ENCODE data around the gene CTBP1.
"Not testable (repeated sequence)": the region's sequence is repeated elsewhere in the genome, so short reads cannot be mapped to it uniquely, and the experiment has no call there.

CTBP1 gene

GRCh38 chr4:1237261-1237660 lies 11.7 kb downstream of the CTBP1 start:
- not testable (repeated sequence) for DNase-seq

DNA sequence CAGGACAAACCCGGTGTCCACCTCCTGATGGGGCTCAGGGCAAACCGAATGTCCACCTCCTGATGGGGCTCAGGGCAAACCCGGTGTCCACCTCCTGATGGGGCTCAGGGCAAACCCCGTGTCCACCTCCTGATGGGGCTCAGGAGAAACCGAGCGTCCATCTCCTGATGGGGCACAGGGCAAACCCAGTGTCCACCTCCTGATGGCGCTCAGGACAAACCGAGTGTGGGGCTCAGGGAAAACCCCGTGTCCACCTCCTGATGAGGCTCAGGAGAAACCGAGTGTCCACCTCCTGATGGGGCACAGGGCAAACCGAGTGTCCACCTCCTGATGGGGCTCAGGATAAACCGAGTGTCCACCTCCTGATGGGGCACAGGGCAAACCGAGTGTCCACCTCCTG lies 12.1 kb downstream of the CTBP1 start:
- DNase-seq, result not testable (repeated sequence)

DNA sequence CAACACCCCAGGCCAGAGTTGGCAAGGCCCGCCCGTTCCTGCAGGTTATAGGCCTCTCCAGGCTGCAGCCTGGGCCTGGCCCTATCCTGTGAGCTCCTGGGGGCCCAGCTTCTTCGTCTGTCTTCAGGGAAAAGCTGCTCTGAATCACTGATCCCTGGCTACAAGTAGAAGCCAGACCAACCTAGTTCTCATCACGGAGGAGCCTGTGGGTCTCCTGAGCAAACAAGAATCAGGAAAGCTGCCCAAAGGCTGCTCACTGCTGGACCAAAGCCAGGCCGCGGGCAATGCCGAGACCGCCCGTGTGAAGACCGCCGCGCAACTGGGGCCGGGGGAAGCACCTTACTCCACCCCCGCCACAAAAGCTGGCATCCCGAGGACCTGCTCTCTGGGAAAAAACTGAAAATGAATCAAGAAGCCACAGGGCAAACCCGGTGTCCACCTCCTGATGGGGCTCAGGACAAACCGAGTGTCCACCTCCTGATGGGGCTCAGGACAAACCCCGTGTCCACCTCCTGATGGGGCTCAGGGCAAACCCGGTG lies 12.8 kb downstream of the CTBP1 start:
- DNase-seq, result no peak

- DNase-seq, result no peak
These were observed 13.4 kb downstream of the CTBP1 start for GRCh38 chr4:1235381-1236102.

DNA sequence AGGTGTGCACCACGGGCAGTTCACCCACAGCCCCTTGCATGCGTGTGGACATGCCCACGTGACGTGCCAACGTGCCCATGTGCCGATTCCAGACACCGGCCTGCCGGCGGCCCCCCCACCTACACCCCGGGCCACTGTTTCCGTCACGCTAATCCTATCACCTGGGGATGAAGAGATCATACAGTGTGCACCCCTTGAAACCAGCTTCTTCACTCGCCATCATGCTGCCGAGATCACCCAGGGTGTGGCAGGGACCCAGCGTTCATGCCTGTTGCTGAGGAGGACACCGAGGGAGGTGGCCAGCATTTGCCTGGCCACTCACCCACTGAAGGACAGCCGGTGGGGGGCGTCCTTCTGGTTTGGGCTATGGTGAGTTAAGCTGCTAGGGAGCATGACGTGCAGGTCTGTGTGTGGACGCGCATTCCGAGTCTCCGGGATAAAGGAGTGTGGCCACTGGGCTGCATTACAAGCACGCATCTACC lies 14.1 kb downstream of the CTBP1 start:
- DNase-seq, result no peak

GRCh38 chr4:1234309-1234695 lies 14.6 kb downstream of the CTBP1 start:
- no peak for DNase-seq

DNA sequence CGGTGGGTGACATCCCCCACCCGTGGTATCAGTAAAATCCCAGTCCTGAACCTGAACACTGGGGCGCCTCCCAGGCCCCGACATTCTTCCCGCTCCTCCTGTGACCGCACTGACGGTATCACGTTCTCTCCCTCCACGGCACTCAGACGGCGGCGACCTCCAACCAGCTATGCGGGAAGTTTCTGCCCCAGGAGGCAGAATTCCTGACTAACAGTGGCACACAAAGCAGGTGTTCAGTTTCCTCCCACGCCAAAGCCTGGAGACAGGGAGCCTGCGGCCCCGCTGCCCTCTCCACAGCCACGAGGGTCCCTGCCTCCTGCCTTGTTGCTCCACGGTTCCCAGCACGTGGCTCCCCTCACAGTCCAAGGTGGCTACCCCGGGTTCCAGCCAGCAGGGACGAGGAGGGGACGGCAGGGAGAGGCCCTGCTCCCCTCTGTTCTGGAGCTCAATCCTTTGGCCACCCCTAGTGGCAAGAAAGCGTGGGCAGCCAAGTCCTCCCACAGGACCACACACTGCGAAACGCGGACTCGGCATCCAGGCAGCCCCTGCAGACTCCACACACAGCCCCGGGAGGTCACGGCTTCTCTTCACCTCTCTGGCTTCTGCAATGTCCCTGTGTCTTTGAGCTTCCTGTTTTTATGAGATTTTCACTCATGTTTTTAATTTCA lies 15.2 kb downstream of the CTBP1 start:
- no peak for DNase-seq

- DNase-seq, result no peak
These were observed 16.0 kb downstream of the CTBP1 start for GRCh38 chr4:1232661-1233621.

DNA sequence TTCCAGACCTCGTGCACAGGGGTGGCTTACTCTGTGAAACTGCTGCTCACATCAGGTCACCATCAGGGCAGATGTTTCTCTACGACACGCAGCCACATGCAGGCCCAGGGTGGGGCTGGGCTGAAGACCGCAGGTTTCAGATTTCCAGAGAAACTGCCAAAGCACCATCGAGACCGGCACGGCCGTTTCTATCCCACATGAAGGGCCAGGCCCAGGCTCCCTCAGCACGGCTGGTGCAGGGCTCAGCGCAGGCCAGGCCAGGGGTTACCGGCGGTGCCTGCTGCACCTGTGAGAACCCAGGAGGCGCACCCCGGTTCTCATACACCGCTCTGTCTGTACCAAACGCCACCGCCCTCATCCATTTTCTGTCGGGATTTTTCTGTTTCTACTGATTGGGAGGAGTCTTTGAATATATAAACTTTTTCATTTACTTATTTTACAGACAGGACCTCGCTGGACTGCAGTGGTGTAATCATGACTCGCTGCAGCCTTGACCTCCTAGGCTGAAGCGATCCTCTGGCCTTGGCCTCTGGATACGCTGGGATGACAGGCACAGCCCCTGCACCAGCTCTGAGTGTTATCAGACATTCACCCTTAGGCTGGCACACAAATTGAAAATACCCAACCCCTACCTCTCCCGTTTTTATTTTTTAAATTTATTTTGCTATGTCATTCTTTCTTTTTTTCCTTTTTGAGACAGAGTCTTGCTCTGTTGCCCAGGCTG lies 17.1 kb downstream of the CTBP1 start:
- no peak for DNase-seq

GRCh38 chr4:1230971-1231636 lies 17.8 kb downstream of the CTBP1 start:
- no peak for DNase-seq

GRCh38 chr4:1230316-1230715 lies 18.6 kb downstream of the CTBP1 start:
- no peak for DNase-seq

- DNase-seq, result no peak
These were observed 19.6 kb downstream of the CTBP1 start for GRCh38 chr4:1229117-1229849.

DNA sequence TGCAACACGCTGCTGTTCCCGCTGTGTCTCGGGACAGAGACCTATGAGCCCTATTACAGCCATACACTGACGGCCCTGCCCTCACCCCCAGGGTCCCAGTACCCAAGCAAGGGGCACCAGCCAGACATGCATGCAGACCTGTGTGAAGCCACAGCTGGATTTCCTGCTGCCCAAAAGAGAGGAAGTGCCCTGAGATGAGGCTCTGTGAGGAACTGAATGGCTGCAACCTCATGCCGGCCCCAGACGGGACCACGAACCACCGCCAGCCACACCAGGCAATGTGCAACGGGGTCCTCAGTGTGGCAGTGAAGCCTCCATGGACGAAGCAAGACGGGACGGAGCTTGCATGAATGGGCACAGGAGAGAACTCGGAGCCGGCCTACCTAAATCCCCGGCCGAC lies 21.1 kb downstream of the CTBP1 start:
- DNase-seq, result no peak

DNA sequence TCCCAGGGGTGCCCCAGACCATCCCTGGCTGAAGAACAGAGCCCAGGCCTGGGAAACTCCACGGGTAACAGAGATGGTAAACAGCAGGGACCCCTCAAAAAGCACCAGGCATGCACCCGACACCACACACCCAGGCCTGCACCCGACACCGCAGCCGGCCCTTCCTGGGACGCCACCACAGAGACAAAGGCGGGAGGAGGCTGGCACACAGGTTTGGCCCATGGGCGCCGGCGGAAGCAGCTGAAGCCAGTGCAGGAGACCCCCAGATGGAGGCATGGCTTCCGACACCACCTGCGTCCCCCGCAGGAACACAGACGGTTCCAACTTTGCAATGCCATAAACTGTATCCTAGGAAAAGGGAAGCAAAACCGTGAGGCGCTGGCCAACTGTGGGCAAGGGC lies 22.3 kb downstream of the CTBP1 start:
- no peak for DNase-seq

DNA sequence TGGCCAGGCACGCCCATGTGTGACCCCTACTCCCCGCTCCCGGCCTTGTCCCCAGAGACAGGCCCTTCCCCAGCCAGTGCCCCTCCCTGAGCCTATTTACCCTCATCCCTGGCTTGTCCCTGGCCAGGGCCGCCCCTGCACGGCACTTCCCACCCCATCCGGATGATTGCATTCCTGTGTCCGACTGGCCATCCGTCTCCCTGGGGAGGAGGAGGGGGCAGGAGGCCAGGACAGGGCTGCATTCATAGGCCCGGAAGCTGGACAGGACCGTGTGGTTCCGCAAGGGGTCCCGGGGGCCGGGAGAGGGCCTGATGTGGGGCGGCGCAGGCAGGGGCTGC lies 22.8 kb downstream of the CTBP1 start:
- no peak for DNase-seq

- no peak for DNase-seq
These were observed 23.4 kb downstream of the CTBP1 start for GRCh38 chr4:1225272-1226143.

GRCh38 chr4:1223841-1224809 lies 24.8 kb downstream of the CTBP1 start:
- no peak for DNase-seq

DNA sequence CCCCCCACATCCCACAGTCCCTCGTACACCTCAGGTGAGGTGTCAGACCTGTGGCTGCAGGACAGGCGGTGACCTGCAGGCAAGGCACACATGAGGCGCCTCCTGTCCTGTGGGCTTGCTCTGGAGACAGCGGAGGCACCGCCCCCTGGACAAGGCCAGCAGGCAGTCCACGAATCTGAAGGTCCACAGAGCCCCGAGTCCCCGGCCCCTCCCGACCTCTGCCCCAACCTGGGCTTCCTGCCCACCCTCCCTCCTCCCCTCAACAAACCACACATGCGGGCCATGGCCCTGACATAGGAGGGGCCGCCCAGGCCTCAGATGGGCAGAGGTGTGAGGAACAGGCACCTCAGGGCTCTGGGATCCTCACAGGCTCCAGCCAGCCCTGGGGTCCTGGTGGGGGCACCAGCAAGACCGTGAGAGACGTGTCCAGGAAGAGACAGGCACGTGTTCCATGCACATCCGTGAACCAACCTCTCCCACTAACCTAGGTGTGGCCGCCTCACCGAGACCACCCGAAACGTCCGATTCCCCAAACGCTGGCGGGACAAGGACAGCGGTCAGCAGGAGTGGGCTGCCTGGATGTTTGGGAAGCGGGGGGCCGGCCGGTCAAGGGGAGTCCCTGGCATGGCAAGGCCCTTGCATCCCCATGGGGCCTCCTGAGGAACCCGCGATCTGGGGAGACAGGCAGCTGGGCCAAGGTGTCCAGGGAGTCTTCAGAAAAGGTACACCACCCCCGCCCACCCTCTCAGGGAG lies 25.8 kb downstream of the CTBP1 start:
- DNase-seq, result no peak

Data from activated CD4-positive, alpha-beta T cell treated with anti-CD3 and anti-CD28 coated beads, Interleukin-2, Interleukin-6, amounts not matched to agents 100 ng/mL and 50 ng/mL, durations not matched to agents 16 hours and 8 hours (primary cell).